Effector memory CD4-positive, alpha-beta T cell (primary cell): ENCODE measurements around the gene AASDH.

Experiments used
- DNase-seq, 3 donors: peaks; one replicate each; pipeline ENCODE4 v3.0.0-alpha.2; 2020
- H3K27ac ChIP-seq: 2 replicates; pipeline ENCODE4 v1.7.0; 2013; ENCODE audit warnings: mild to moderate bottlenecking, low read length, moderate library complexity; ENCODE audit not compliant: insufficient read depth, poor library complexity, severe bottlenecking
- H3K27me3 ChIP-seq: replicated peaks from 2 replicates; pipeline ENCODE4 v1.7.0; 2013; ENCODE audit warnings: mild to moderate bottlenecking, low read length; ENCODE audit not compliant: insufficient read depth, control insufficient read depth, poor library complexity, severe bottlenecking
- H3K36me3 ChIP-seq: 2 replicates; pipeline ENCODE4 v1.7.0; 2013; ENCODE audit warnings: mild to moderate bottlenecking, low read length, moderate library complexity; ENCODE audit not compliant: control insufficient read depth, insufficient read depth
- H3K4me1 ChIP-seq: 2 replicates; pipeline ENCODE4 v1.7.0; 2013; ENCODE audit warnings: low read length, mild to moderate bottlenecking; ENCODE audit not compliant: control insufficient read depth, insufficient read depth, poor library complexity, severe bottlenecking
- H3K4me3 ChIP-seq: 2 replicates; pipeline ENCODE4 v1.7.0; 2013; ENCODE audit warnings: low read length, low read depth, mild to moderate bottlenecking; ENCODE audit not compliant: insufficient read depth, poor library complexity, severe bottlenecking
- H3K9me3 ChIP-seq: 2 replicates; pipeline ENCODE4 v1.7.0; 2013; ENCODE audit warnings: mild to moderate bottlenecking, low read length, moderate library complexity; ENCODE audit not compliant: control insufficient read depth
- total RNA-seq, 3 donors: gene quantifications; one replicate each; lab custom pipeline; 2026; lab: John Stamatoyannopoulos, UW

AASDH gene
- 13.8 to 15.9 (median 14.1) reads per million in 3 donors for total RNA-seq

DNA sequence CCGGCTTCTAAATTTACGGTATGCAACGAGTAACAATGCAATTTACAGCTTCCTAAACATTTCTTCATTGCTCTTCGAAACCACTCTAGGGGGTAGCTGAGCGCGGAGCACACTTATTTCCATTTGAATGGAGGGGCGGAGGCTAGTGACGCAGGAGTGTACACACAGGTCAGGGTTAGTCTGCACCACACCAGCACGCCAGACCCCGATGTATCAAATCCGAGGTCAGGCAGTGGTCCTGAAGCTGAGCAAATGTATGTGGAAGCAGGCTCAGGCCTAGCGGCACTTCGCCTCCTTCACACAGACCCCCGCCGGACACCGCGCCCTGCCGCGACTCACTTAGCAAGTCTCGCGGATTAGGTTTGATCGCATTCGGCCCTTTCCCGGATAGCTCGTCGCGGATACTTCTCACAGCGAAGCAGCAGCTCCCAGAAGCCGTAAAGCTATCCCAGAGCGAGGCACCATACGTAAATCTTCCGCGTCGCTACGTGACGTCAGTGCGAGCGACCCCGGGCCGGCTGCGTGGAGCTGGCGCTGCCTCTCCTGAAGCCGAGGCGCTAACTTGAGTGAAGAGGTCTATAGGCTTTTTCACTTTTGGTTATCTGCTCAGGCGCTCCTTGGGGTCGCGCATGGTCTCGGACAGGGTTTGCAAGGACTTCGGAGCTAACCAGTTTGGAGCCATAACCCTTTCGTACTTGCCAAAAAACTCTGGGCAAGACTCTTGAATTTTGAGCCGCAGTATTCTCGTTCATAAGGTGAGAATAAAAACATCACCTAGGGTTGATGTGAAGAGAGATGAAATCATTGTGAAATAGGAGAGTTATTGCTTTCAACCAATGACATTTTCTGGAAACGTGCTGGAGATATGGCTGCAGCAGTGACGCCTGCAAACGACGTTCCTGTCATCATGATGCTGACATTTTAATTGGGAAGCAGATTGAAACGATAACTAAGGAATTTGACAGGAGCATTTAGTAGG, at the start of gene AASDH:
Gene AASDH (minus strand): TSS at position 469 of the 979 bp plus-strand sequence. CDS start 3,192 bp downstream, outside the sequence.
- Histone ChIP-seq H3K27me3 (no peaks in the 10 kb centered on the region), H3K4me1 (peaks cover 4% of the 10 kb centered on the region), H3K27ac (peak within 1 kb of the TSS; percentile 95), H3K4me3 (peak within 1 kb of the TSS; percentile 90), H3K9me3 (no peaks in the 10 kb centered on the region), H3K36me3 (no peaks in the 10 kb centered on the region)
- DNase-seq = peak; percentile 89 to 91 (median 90)

DNA sequence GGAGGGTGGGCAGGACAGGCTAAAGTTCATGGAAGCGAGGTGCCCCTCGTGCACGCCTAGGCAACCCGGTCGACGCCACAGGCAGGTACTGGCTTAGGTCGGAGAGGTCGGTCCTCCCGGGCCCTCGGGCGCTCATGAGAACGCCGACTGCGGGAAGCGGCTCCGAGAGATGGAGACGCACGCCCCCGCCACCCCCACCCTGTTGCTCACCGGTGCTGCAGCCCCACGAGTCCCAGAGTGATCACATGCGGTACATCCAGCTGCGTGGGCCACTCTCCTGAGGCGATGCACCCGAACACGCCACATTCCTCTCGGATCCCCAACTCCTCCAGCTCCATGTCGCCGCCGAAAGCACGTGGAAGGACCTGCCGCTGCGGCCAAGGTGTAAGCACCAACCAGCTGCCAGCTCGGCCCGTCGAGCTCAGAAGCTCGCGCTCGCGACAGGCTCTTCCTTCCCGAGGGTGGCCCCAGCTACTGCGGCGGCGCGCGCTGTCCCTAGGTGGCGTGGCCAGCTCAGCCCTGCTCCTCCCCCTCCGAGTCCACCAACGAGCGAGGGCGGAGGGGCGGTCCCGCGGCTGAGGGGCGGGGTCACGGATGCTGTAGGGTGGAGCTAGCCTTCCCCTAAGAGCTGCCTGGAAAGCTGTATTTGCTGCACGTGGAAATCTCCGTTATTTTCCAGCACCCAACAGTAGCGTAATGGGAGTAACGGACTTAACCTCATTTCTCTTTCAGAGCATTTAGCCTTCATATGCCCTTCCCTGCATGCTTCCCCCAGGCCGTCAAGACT, 48.0 kb upstream of the AASDH start, which contains the start of gene PPAT:
Gene PPAT (minus strand): TSS at position 476 of the 787 bp plus-strand sequence. CDS start 138 bp downstream, at position 338.
- no peaks in the 10 kb centered on the region for H3K27me3 ChIP-seq
- peak; percentile 98 for DNase-seq
- no peaks in the 10 kb centered on the region for H3K36me3 ChIP-seq
- H3K4me1 ChIP-seq = peaks cover 20% of the 10 kb centered on the region
- no peaks in the 10 kb centered on the region for H3K9me3 ChIP-seq
- H3K27ac ChIP-seq = peak within 1 kb of the TSS; percentile 56
- H3K4me3 ChIP-seq = peak within 1 kb of the TSS; percentile 84

- no peaks in the 10 kb centered on the region for H3K27me3 ChIP-seq
- H3K4me1 ChIP-seq = peaks cover 20% of the 10 kb centered on the region
- H3K27ac ChIP-seq = peak overlapping the region; percentile 56
- H3K9me3 ChIP-seq = no peaks in the 10 kb centered on the region
- peak overlapping the region; percentile 84 for H3K4me3 ChIP-seq
- no peak for DNase-seq
- no peaks in the 10 kb centered on the region for H3K36me3 ChIP-seq
These were observed 47.4 kb upstream of the AASDH start for GRCh38 chr4:56434599-56435139.

- Histone ChIP-seq H3K27me3 (no peaks in the 10 kb centered on the region), H3K27ac (no peak overlapping the region), H3K4me3 (no peak overlapping the region), H3K4me1 (peaks cover 20% of the 10 kb centered on the region), H3K9me3 (no peaks in the 10 kb centered on the region), H3K36me3 (no peaks in the 10 kb centered on the region)
- no peak for DNase-seq
These were observed 46.0 kb upstream of the AASDH start for GRCh38 chr4:56433280-56433679.

- no peaks in the 10 kb centered on the region for H3K36me3 ChIP-seq
- H3K4me1 ChIP-seq = peaks cover 6% of the 10 kb centered on the region
- H3K27me3 ChIP-seq = no peaks in the 10 kb centered on the region
- no peaks in the 10 kb centered on the region for H3K9me3 ChIP-seq
- H3K27ac ChIP-seq = no peak overlapping the region
- no peak overlapping the region for H3K4me3 ChIP-seq
- no peak for DNase-seq
These were observed 42.9 kb upstream of the AASDH start for GRCh38 chr4:56430203-56430602.

DNA sequence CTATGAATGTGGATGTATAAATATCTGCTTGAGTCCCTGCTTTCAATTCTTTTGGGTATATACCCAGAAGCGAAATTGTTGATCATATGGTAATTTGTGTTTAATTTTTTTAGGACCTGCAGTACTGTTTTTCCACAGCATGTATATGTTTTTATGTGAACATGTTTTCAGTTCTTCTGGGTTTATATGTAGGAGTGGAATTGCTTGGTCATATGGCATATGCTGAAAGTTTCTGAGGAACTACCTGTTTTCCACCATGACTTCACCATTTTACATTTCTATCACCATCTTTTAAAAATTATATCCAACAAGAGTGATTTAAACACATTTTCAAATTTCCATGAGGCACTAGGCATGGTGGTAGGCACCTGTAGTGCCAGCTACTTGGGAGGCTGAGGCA, 39.9 kb upstream of the AASDH start:
- Histone ChIP-seq H3K36me3 (no peaks in the 10 kb centered on the region), H3K27me3 (no peaks in the 10 kb centered on the region), H3K9me3 (no peaks in the 10 kb centered on the region), H3K4me1 (no peaks in the 10 kb centered on the region), H3K4me3 (no peak overlapping the region), H3K27ac (no peak overlapping the region)
- no peak for DNase-seq

- no peak for DNase-seq
- H3K4me1 ChIP-seq = no peaks in the 10 kb centered on the region
- no peak overlapping the region for H3K27ac ChIP-seq
- no peaks in the 10 kb centered on the region for H3K9me3 ChIP-seq
- no peak overlapping the region for H3K4me3 ChIP-seq
- H3K27me3 ChIP-seq = no peaks in the 10 kb centered on the region
- no peaks in the 10 kb centered on the region for H3K36me3 ChIP-seq
These were observed 39.0 kb upstream of the AASDH start for GRCh38 chr4:56426273-56426672.

- Histone ChIP-seq H3K9me3 (no peaks in the 10 kb centered on the region), H3K36me3 (no peaks in the 10 kb centered on the region), H3K27me3 (no peaks in the 10 kb centered on the region), H3K4me1 (no peaks in the 10 kb centered on the region), H3K27ac (no peak overlapping the region), H3K4me3 (no peak overlapping the region)
- no peak for DNase-seq
These were observed 38.2 kb upstream of the AASDH start for GRCh38 chr4:56425518-56425917.

GRCh38 chr4:56424697-56425514, 37.6 kb upstream of the AASDH start:
- Histone ChIP-seq H3K36me3 (no peaks in the 10 kb centered on the region), H3K4me3 (no peak overlapping the region), H3K4me1 (no peaks in the 10 kb centered on the region), H3K27me3 (no peaks in the 10 kb centered on the region), H3K27ac (no peak overlapping the region), H3K9me3 (no peaks in the 10 kb centered on the region)
- DNase-seq = peak in 1 of 3 donors; percentile 33
